Heart left ventricle (tissue), 16 donors: ENCODE measurements around the gene GNG7. TPM values are rescaled to one million over a fixed set of nuclear protein-coding genes. Genes with fewer than 3 reads are reported as not detected.
A peak's percentile ranks its signal among the peaks of the same experiment; 100 is the strongest.
"Not testable (repeated sequence)": the region's sequence is repeated elsewhere in the genome, so short reads cannot be mapped to it uniquely, and the experiment has no call there.

ENCODE experiments used
- ATAC-seq, 4 donors: fragments of 200-7000 bp; cut with Tn5 transposase; one replicate each; pipeline ENCODE4 v1.9.1; 2020 to 2022; ENCODE audit warnings: moderate library complexity in 4 of 4, mild to moderate bottlenecking in 3 of 4, moderate number of reproducible peaks in 1 of 4
- DNase-seq, 5 donors: peaks; one replicate each; pipeline ENCODE4 v3.0.0-alpha.2; 2020
- H3K27ac ChIP-seq, 12 donors: fragments of 200-600 bp; sonication (generic) in 4 of 12; one replicate each; pipeline versions ENCODE4 v1.5.0 to v1.8.0; 2016 to 2022; ENCODE audit warnings: mild to moderate bottlenecking in 2 of 12
- H3K27me3 ChIP-seq, 9 donors: fragments of 200-600 bp; sonication (generic) in 2 of 9; one replicate each; pipeline versions ENCODE4 v1.5.1 to v1.8.0; 2016 to 2022; ENCODE audit warnings: mild to moderate bottlenecking in 3 of 9
- H3K36me3 ChIP-seq, 9 donors: fragments of 200-600 bp; sonication (generic) in 2 of 9; one replicate each; pipeline versions ENCODE4 v1.5.0 to v1.8.0; 2018 to 2022; ENCODE audit warnings: mild to moderate bottlenecking in 2 of 9
- H3K4me1 ChIP-seq, 12 donors: fragments of 200-600 bp; sonication (generic) in 4 of 12; one replicate each; pipeline versions ENCODE4 v1.5.0 to v1.8.0; 2016 to 2022; ENCODE audit warnings: mild to moderate bottlenecking in 3 of 12
- H3K4me3 ChIP-seq, 12 donors: fragments of 200-600 bp; sonication (generic) in 4 of 12; one replicate each; pipeline versions ENCODE4 v1.5.0 to v1.8.0; 2017 to 2022; ENCODE audit warnings: mild to moderate bottlenecking in 9 of 12, moderate library complexity in 4 of 12
- H3K9me3 ChIP-seq, 12 donors: fragments of 200-600 bp; sonication (generic) in 4 of 12; one replicate each; pipeline versions ENCODE4 v1.5.0 to v1.8.0; 2016 to 2022; ENCODE audit warnings: mild to moderate bottlenecking in 1 of 12
- CTCF ChIP-seq, 12 donors: fragments of 200-600 bp; sonication (generic) in 4 of 12; IDR thresholded peaks; one replicate each; pipeline versions ENCODE4 v1.5.0 to v1.8.0; 2018 to 2022; ENCODE audit warnings: antibody characterized with exemption in 12 of 12, mild to moderate bottlenecking in 5 of 12
- POLR2A ChIP-seq, 2 donors: fragments of 450-650 bp; IDR thresholded peaks; one replicate each; pipeline ENCODE4 v1.6.1; 2017; ENCODE audit warnings: antibody characterized with exemption in 2 of 2, mild to moderate bottlenecking in 2 of 2, moderate library complexity in 2 of 2
- WGBS, 4 donors: extraction: QIAGEN DNeasy Blood & Tissue Kit in 2 of 4; methylation state at CpG; one replicate each; pipeline versions ENCODE4 v1.1.5 to v1.1.7; 2013 to 2018; 5-methylcytosine and 5-hydroxymethylcytosine counted together
- intact Hi-C, 10 donors: fragments of 100-400 bp; cut with DNase I; formaldehyde crosslinking; loops; one replicate each; pipeline versions ENCODE4 v1.11.1 to v1.14.2; 2022
- polyA plus RNA-seq, 2 donors: library from polyadenylated mRNA; stranded (reverse); fragments of 200-250 nt; gene quantifications; one replicate each; pipeline ENCODE4 v1.2.3, GENCODE V29; 2013
- total RNA-seq, 9 donors: library from RNA; depleted of rRNA in 2 of 9; stranded (reverse); fragments of >200 nt in 2 of 9; fragmentation: NEBNext Ultra II Directional in 3 of 9; extraction: Animal tissue kit (Norgen Biotek cat#: 25700) in 3 of 9; gene quantifications; one replicate each; pipeline versions ENCODE4 v1.1.0 to v1.2.4, GENCODE V29; 2016 to 2023
- donor health status: ischemic (EF 13 %, LVEDD 7.1; RV severe dilation, severe dysfunction).
- donor health status: healthy with polysubstance abuse.
- donor health status: DM: no; HTN: yes; CAD: no.
- donor health status: DM: no; HTN: no; CAD: no.
- donor health status: ischemic (EF 25% LVEDD 6.9; RV normal size, moderate dysfunction).
- donor health status: ischemic (EF 25% LVEDD 5.7; RV mildly dilated, moderate dysfunction).
- donor health status: healthy.
- donor health status: DM: yes; HTN: yes; CAD: no.
- donor health status: ischemic (EF 35%, LVEDD 5.7; RV mildly dilated, moderate dysfunction).
- donor health status: nonischemic (EF 11% LVEDD 7.7; RV severe dilation, severe dysfunction).
- donor health status: DM: yes; HTN: yes; CAD: no.
- donor health status: PGD.
- donor health status: ischemic (EF 29% LVEDD 5.4; RV normal size, mild dysfunction).
- donor health status: nonischemic (EF 23%, LVEDD 6.1; RV moderate dilation, normal function).

GNG7 gene
- total and polyA plus RNA-seq, 11 donors = 11.7 to 46.4 (median 24.0) TPM

DNA sequence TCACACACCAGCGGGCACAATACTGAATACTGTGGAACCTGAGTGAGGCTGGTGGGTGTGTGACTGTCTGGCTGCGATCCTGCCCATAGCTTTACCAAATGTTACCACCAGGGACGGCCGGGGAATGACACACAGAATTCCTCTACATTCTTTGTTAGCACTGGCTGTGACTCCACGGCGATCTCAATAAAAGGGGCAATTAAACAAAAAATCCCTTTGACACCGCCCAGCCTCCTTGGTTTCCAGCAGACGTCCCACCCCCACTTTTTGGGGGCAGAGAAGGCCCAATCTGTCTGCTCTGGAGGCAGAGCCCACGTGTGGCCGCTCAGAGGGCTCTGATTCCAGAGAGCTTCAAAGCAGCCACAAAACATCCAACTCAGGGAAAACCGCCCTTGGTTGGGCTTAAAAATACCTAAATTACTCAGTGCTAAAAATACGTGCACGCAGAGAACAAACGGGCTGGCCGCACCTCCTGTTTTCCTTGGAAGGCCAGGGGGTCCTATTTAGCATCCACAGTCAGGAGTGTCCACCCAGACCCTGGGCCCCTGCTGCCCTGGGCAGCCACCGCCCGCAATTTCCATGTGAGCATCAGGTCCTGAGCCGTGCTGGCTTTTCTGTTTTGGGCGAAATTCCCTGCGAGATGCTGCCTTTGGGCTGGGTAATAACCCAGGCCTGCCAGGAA is 178.7 kb downstream of the GNG7 start:
- WGBS, 4 donors = 72 to 85% (median 76%) methylated on average over 20 of the region's 20 CpGs
- no peak for ATAC-seq
- H3K4me3 ChIP-seq = no peak overlapping the region
- no peak for DNase-seq
- H3K36me3 ChIP-seq = no peaks in the 10 kb centered on the region
- H3K27ac ChIP-seq = no peak overlapping the region
- H3K4me1 ChIP-seq = peaks cover 0 to 20% (median 7%) of the 10 kb centered on the region in 12 donors
- TF ChIP-seq CTCF (IDR thresholded peaks at IDR 0.05) = peak in 1 of 12 donors; percentile 6
- TF ChIP-seq POLR2A (IDR thresholded peaks at IDR 0.05) = no peak
- no peaks in the 10 kb centered on the region for H3K27me3 ChIP-seq
- no peaks in the 10 kb centered on the region for H3K9me3 ChIP-seq
- intact Hi-C loops = no loop called here

DNA sequence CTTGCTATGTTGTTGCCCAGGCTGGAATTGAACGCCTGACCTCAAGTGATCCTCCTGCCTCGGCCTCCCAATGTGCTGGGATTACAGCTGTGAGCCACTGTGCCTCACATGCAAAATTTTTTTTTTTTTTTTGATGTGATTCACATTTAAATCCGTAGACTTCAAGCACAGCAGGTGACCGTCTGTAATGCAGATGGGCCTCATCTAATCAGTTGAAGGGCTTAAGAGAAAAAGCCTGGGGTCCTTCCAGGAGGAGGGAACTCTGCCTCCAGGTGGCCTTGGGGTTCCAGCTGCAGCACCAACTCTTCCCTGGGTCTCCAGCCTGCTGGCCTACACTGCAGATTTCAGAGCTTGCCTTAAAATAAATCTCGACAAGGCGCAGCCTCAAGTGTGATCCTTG is 183.0 kb downstream of the GNG7 start:
- intact Hi-C loops = no loop called here
- Histone ChIP-seq H3K27me3 (no peaks in the 10 kb centered on the region), H3K4me1 (peaks cover 0 to 13% (median 0%) of the 10 kb centered on the region in 12 donors), H3K27ac (no peak overlapping the region), H3K36me3 (no peaks in the 10 kb centered on the region), H3K9me3 (no peaks in the 10 kb centered on the region), H3K4me3 (no peak overlapping the region)
- TF ChIP-seq POLR2A (IDR thresholded peaks at IDR 0.05) (no peak), CTCF (IDR thresholded peaks at IDR 0.05) (no peak)
- WGBS, 4 donors = 85 to 97% (median 89%) methylated on average over 6 of the region's 6 CpGs
- ATAC-seq (no peak), DNase-seq (no peak)

DNA sequence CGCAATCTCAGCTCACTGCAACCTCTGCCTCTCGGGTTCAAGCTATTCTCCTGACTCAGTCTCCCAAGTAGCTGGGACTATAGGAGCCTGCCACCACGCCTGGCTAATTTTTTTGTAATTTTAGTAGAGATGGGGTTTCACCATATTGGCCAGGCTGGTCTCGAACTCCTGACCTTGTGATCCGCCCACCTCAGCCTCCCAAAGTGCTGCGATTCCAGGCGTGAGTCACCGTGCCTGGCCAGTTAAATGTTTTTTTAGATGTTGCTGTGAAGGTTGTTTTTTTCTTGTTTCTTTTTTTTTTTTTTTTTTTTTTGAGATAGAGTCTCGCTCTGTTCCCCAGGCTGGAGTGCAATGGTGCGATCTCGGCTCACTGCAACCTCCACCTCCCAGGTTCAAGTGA is 183.6 kb downstream of the GNG7 start:
- 86 to 92% (median 89%) methylated on average over 11 of the region's 11 CpGs for WGBS, 4 donors
- H3K27me3 ChIP-seq, H3K4me3 ChIP-seq, H3K27ac ChIP-seq, intact Hi-C loops, DNase-seq, H3K36me3 ChIP-seq, H3K9me3 ChIP-seq, ATAC-seq: not testable (repeated sequence)
- H3K4me1 ChIP-seq = peaks cover 0 to 13% (median 0%) of the 10 kb centered on the region in 12 donors

- Histone ChIP-seq H3K4me3 (no peak overlapping the region), H3K27ac (no peak overlapping the region), H3K9me3 (no peaks in the 10 kb centered on the region), H3K36me3 (no peaks in the 10 kb centered on the region), H3K27me3 (no peaks in the 10 kb centered on the region), H3K4me1 (peaks cover 0 to 13% (median 0%) of the 10 kb centered on the region in 12 donors)
- intact Hi-C loops = no loop called here
- TF ChIP-seq POLR2A (IDR thresholded peaks at IDR 0.05) (no peak), CTCF (IDR thresholded peaks at IDR 0.05) (no peak)
- ATAC-seq (peak in 2 of 4 donors; percentile 10 to 44), DNase-seq (no peak)
- 42 to 57% (median 48%) methylated on average over 23 to 35 of the region's 35 CpGs for WGBS, 4 donors
These were observed 184.5 kb downstream of the GNG7 start for GRCh38 chr19:2517881-2518601.
